T-helper 1 cell treated with Interleukin-12 subunit alpha and Interleukin-12 subunit beta and Interleukin-4 antibody, amounts not matched to agents 30 μg/mL and 1 μg/mL, for 36 hours (primary cell): ENCODE data around the gene MAP1LC3B.

Experiments
- H3K27ac Mint-ChIP-seq: one replicate; pipeline ENCODE4 v1.8.0; 2021; ENCODE audit warnings: mild to moderate bottlenecking, mixed read lengths
- H3K27me3 Mint-ChIP-seq: one replicate; pipeline ENCODE4 v1.8.0; 2021; ENCODE audit warnings: low read depth, mixed read lengths
- H3K36me3 Mint-ChIP-seq: one replicate; pipeline ENCODE4 v1.8.0; 2021; ENCODE audit warnings: low read depth, mixed read lengths
- H3K4me1 Mint-ChIP-seq: one replicate; pipeline ENCODE4 v1.8.0; 2021; ENCODE audit warnings: low read depth, mixed read lengths
- H3K4me3 Mint-ChIP-seq: one replicate; pipeline ENCODE4 v1.8.0; 2021; ENCODE audit warnings: mild to moderate bottlenecking, moderate library complexity, mixed read lengths
- H3K9me3 Mint-ChIP-seq: one replicate; pipeline ENCODE4 v1.8.0; 2021; ENCODE audit warnings: mixed read lengths

The MAP1LC3B gene

DNA sequence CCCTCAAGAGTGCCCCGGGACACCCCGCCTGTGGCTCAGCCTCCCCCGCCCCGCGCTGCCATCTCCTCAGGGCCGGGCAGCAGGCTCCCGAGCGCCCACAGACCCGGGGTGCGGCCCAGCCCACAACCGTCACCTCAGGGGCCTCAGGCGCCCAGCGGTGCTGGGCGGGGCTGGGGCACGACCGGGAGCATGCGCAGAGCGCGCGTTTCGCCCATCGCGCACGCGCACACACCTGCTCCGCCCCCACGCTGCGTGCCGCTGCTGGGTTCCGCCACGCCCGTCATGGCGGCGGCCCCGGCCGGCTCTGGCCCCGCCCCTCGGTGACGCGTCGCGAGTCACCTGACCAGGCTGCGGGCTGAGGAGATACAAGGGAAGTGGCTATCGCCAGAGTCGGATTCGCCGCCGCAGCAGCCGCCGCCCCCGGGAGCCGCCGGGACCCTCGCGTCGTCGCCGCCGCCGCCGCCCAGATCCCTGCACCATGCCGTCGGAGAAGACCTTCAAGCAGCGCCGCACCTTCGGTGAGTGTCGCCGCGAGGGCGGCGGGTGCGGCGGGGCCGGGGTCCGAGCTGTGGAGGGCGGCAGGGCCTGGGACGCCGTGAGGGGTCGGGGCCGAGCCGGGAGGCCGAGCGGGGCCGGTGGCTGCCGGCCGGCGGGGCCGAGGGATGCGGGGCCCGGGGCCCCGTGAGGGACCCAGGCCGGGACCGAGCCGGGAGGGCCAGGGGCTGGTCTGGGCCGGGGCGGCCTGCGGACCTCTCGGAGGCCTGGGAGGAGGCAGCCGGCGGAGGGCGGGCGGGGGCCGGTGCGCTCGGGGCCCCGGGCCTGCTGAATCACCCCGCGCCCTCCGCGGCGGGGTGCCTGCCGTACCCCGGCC is at the start of gene MAP1LC3B:
TSS of gene MAP1LC3B (plus strand) at position 387 of the 871 bp plus-strand sequence. CDS start at position 479, 92 bp downstream.
- Mint-ChIP-seq H3K36me3 (peaks cover 8% of the 10 kb centered on the region), H3K9me3 (no peaks in the 10 kb centered on the region), H3K27me3 (no peaks in the 10 kb centered on the region), H3K4me1 (peaks cover 49% of the 10 kb centered on the region), H3K4me3 (peak within 1 kb of the TSS; percentile 89), H3K27ac (peak within 1 kb of the TSS; percentile 94)

DNA sequence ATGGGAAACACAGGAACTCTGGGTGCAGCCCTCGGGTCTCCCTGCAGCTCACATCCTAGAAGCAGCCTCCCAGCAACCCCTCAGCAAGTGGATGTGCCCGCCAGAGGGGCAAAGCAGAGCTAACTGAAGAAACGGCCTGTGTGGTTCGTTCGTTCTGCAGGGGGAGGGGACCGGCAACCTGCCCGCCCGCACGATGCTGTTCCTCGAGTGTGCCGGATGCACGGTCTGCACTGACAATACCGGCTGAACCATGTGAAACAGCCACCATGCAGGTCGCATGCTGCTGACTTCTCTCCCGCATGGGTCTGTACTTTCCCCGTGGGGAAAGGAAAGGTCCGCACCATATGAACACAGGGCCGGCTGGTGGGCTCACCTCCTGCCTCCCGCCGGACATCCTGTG is 49.6 kb upstream of the MAP1LC3B start:
- Mint-ChIP-seq H3K4me3 (no peak overlapping the region), H3K4me1 (peaks cover 14% of the 10 kb centered on the region), H3K27me3 (no peaks in the 10 kb centered on the region), H3K36me3 (peaks cover 14% of the 10 kb centered on the region), H3K9me3 (no peaks in the 10 kb centered on the region), H3K27ac (no peak overlapping the region)

DNA sequence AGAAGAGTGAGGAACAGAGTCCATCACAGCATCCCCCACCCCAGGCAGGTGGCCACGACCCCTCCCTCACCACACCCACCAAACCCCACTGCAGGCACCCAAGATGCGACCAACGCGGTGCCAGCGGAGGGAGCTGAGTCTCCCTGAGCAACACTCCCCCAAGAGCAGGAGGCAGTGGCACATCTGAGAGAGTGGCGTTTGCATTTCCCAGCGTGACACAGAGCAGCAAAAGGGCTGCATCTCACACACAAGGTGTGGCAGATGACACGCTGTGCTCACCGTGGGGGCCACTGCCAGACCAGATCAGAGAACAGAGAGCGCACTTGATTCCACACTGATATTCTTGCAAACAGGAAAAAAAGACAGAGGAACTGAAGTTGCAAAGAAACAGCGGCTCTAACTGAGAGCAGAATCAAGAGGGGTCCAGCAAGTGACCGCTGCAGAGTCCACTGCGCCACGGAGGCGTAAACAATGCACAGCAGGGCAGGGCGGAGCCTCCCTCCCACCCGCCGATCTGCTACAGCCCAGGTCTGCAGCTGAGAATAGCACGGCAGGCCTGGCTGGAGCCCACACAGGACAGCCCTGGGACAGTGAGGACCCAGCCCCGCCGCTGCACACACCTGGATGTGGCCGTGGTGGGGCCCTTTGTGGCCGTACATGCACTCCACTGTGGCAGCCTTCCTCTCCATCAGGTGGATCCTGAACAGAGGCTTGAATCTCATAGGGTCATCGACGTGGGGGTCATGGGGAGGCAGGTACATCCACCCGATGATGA is 49.0 kb upstream of the MAP1LC3B start:
- H3K9me3 Mint-ChIP-seq = no peaks in the 10 kb centered on the region
- H3K4me1 Mint-ChIP-seq = peaks cover 14% of the 10 kb centered on the region
- H3K27ac Mint-ChIP-seq = peak overlapping the region; percentile 36
- H3K27me3 Mint-ChIP-seq = no peaks in the 10 kb centered on the region
- H3K4me3 Mint-ChIP-seq = no peak overlapping the region
- H3K36me3 Mint-ChIP-seq = peaks cover 15% of the 10 kb centered on the region

DNA sequence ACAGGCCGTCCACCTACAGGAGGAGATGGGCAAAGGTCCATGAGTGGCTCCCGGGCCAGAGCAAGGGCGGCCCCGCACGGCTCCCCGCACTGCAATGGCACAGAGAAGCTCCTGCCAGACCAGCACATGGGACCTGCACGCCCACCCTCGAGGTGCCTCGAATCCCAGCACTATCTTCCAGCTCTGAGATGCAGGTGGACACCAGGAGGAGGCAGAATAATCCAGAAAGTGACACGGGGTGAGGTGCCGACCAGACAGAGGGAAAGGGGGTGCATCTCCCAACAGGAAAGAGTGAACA is 48.4 kb upstream of the MAP1LC3B start:
- peak overlapping the region; percentile 30 for H3K4me3 Mint-ChIP-seq
- H3K36me3 Mint-ChIP-seq = peaks cover 16% of the 10 kb centered on the region
- peaks cover 13% of the 10 kb centered on the region for H3K4me1 Mint-ChIP-seq
- no peaks in the 10 kb centered on the region for H3K9me3 Mint-ChIP-seq
- H3K27ac Mint-ChIP-seq = peak overlapping the region; percentile 50
- H3K27me3 Mint-ChIP-seq = no peaks in the 10 kb centered on the region

DNA sequence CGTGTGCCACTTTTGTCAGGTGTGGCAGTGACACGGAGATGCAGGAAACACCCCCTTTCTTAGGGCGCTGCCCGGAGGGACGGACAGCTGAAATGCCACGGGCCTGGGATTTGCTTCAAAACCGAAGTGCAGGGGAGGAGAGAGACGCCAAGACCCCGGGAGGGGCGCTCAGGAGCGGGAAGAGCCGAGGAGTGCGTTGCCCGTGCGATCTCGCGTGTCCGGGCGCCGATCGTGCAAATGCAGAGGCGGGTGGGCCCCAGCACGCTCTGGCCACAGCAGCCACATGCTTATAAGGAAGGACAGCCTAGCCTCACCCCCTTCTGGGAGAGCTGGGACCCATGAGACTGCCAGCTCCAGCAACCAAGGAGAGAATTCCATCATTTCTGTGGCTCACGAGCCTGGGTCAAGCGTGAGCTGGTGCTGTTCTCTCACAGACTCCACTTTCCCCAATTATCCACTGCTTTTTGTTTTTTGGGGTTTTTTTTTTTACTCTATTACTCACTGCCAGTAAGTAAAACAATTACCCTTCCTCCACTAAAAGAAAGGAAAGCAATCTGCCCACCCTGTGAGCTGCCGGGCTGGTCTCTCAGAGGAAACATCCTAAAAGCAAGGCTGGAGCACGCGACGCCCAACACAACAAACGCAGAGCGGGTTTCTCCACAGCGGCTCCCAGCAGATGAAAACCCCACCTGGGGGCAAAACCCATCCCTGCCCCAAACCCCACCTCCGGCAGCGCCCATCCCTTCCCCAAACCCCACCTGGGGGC is 47.8 kb upstream of the MAP1LC3B start:
- no peaks in the 10 kb centered on the region for H3K27me3 Mint-ChIP-seq
- H3K4me1 Mint-ChIP-seq = peaks cover 9% of the 10 kb centered on the region
- no peaks in the 10 kb centered on the region for H3K9me3 Mint-ChIP-seq
- peak overlapping the region; percentile 50 for H3K27ac Mint-ChIP-seq
- peaks cover 16% of the 10 kb centered on the region for H3K36me3 Mint-ChIP-seq
- peak overlapping the region; percentile 30 for H3K4me3 Mint-ChIP-seq

DNA sequence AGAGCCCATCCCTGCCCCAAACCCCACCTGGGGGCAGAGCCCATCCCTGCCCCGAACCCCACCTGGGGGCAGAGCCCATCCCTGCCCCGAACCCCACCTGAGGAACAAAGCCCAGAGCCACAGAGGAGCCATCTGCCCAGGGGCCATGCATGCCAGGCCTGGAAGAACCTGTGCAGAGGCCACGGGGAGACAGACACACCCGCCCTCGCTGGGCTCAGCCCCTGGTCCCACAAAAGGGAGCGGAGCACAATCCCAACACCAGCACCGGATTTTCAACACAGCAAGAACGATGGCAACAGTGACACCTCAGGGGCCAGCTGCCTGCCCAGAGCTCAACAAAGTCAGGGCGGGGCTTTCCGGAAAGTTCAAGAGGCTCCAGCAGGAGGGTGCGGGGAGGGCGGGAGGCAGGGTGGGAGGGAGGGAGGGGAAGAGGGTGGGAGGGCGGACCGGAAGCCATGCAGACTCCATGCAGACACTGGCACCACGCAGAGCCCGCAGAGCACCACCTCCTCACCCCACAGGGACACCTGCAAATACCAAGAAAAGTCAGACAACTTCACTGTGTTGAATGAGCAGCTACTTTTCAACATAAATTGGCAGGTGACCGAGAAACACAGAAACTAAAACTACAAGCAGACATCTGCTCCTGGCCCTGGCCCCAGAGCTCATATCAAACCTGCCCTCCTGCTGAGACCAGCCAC is 47.1 kb upstream of the MAP1LC3B start:
- H3K27me3 Mint-ChIP-seq = no peaks in the 10 kb centered on the region
- peaks cover 9% of the 10 kb centered on the region for H3K4me1 Mint-ChIP-seq
- peaks cover 16% of the 10 kb centered on the region for H3K36me3 Mint-ChIP-seq
- H3K9me3 Mint-ChIP-seq = no peaks in the 10 kb centered on the region
- peak overlapping the region; percentile 91 for H3K27ac Mint-ChIP-seq
- H3K4me3 Mint-ChIP-seq = peak overlapping the region; percentile 67

DNA sequence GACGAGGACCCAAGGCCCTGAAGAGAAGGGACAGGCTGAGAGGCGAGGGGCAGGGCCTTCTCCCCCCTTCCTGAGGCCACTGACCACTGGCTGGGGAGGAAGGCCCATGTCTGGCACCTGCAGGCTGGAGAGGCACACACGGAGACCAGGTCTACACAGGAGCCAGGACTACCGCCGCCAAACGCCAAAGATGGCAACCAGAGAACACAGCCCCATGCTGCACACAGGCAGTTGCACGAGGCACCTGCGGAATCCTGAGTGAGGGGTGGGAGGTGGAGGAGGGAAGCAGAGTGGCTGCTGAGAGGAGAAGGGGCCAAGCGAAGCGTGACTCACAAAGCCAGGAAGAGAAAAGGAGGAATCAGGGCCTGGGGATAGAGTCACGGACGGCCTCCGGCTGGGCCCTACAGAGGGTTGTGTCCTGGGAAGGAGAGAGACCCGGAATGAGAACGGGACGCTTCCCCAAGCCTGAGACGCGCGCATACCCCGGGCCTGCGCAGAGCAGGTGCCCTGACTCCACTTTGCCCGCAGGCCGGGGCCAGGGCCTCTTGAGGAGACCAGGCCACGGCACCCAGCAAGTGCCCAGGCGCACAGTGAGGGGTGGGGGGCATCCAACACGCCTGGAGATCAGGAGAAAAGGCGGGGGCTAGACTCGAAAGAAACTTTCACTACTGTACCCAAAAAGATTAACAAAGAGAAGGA is 46.3 kb upstream of the MAP1LC3B start:
- Mint-ChIP-seq H3K27me3 (no peaks in the 10 kb centered on the region), H3K9me3 (no peaks in the 10 kb centered on the region), H3K27ac (peak overlapping the region; percentile 91), H3K4me1 (peaks cover 9% of the 10 kb centered on the region), H3K36me3 (peaks cover 16% of the 10 kb centered on the region), H3K4me3 (peak overlapping the region; percentile 66)

DNA sequence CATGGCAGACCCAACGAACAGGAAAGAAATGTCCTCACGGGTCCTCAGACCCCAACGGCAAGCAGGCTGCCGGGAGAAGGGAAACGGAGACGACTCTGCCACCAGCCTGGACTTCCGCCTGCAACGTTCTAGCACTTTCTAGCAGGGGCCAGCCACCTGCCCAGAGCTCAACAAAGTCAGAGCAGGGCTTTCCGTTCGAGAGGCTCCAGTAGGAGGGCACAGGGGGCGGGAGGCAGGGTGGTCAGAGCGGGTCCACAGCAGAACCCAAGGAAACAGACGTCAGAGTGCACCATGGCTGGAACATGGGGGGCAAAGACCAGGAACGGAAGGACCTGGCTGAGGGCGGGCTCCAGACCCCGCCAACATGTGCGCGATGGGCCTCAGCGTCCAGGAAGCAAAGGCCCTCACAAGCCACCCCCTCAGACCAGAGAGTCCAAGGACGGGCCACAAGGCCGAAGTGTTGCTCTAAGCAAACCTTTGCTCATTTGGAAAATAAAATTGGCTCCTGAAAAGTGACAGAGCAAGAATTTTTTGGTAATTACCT is 45.5 kb upstream of the MAP1LC3B start:
- Mint-ChIP-seq H3K36me3 (peaks cover 16% of the 10 kb centered on the region), H3K9me3 (no peaks in the 10 kb centered on the region), H3K4me3 (no peak overlapping the region), H3K27me3 (no peaks in the 10 kb centered on the region), H3K4me1 (peaks cover 9% of the 10 kb centered on the region), H3K27ac (no peak overlapping the region)

DNA sequence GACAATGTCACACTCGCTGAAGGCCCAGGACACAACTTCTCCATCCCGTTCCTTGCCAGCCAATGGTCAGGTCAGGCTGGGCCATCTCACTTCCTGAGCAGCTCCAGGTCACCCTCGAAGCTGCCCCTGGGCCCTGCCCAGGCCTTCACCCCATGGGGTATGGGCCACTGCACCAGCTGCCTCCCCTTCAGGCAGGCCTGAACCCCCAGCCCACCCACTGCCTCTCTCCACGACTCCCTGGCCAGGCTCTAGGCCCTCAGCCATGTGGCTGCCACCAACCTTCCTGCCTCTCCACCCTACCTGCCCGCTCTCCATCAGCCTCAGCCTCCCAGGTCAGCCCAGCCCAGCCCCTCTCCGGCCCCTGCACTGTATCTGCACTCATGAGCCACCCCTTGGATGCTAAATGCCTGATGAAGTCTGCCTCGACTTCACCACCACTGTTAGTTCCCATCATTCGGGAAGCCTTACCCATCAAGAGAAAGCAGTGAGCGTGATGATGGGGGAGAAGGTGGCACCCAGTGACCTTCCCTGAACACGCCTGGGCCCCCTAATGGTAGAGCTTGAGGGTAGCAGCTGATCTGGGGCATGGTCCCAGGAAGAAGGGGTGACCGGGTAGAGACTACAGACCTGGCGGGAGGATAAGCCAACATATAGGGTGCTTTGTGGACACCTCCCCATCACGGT is 44.1 kb upstream of the MAP1LC3B start:
- Mint-ChIP-seq H3K27ac (peak overlapping the region; percentile 62), H3K36me3 (peaks cover 11% of the 10 kb centered on the region), H3K27me3 (no peaks in the 10 kb centered on the region), H3K4me3 (no peak overlapping the region), H3K9me3 (no peaks in the 10 kb centered on the region), H3K4me1 (peaks cover 8% of the 10 kb centered on the region)

DNA sequence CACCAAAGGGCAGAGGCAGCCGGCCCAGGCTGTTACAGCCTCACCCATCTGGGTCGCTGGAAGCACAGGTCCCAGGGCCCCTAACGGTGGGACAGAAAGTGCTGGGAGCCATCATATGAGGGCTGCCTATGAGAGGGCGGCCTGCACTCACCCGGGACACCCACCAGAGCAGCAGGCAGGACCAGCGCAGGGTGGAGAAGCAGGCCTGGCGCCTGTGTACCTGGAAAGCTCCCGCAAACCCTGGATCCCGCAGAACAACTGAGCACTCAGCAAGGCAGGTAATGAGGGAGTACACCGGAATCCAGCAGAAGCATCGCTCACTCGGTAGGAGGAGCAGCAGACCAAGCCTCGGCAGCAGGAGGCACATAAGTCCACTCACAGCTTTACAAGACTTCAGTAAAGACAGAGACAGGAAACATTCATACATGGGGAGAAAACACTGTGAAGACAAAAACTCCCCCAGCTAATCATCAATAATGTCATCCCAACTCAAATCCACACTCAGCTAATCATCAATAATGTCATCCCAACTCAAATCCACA is 43.4 kb upstream of the MAP1LC3B start:
- Mint-ChIP-seq H3K36me3 (peaks cover 10% of the 10 kb centered on the region), H3K27me3 (no peaks in the 10 kb centered on the region), H3K9me3 (no peaks in the 10 kb centered on the region), H3K4me3 (no peak overlapping the region), H3K4me1 (peaks cover 7% of the 10 kb centered on the region), H3K27ac (no peak overlapping the region)

DNA sequence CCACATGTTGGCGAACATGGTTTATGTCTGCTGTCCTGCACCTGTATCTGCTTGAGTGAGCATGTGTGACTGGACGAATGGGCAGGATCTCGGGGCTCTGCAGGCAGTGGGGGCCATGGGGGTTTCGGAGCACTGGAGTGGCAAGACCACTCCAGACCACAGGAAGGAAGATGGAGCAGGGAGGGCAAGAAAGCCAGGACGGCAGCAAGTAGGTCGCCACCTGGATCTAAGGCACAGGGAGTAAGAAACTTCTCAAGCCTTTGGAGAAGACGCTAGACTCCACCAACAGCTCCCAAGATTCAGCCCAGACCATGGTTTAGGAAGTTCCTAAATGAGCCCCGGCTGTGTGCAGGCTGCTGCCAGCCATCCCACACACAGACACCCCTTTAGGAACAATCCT is 42.1 kb upstream of the MAP1LC3B start:
- peaks cover 10% of the 10 kb centered on the region for H3K36me3 Mint-ChIP-seq
- no peak overlapping the region for H3K27ac Mint-ChIP-seq
- peaks cover 4% of the 10 kb centered on the region for H3K4me1 Mint-ChIP-seq
- no peaks in the 10 kb centered on the region for H3K27me3 Mint-ChIP-seq
- no peak overlapping the region for H3K4me3 Mint-ChIP-seq
- no peaks in the 10 kb centered on the region for H3K9me3 Mint-ChIP-seq

DNA sequence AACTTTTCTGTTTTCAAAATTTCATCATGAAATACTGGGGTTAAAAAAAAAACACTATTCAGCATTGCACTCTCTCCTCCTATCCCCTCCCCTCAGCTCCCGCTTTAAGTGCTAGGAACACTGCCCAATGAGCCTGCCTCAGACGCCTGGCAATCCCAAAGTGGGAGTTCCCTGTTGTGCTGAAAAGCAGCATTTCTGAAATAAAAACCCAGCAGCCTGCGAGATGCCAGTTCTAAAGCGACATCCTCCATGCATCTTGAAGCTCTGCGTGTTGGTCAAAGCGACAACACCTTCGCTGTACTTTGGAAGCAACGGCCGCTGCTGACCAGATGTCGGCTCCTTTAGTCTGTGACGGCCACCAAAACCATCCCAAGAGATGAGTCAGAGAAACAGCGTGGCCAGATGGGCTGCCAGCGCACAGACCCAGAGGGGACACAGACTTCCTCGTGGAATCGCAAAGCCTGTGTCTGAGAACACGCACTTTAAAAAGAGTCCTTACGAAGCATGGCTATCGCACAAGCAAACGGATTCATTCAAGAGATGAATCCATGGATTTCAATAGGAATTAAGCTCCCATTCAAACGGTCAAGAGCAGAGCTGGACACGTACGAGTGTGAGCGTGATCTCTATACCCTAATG is 41.3 kb upstream of the MAP1LC3B start:
- peaks cover 4% of the 10 kb centered on the region for H3K36me3 Mint-ChIP-seq
- no peaks in the 10 kb centered on the region for H3K27me3 Mint-ChIP-seq
- no peak overlapping the region for H3K4me3 Mint-ChIP-seq
- no peak overlapping the region for H3K27ac Mint-ChIP-seq
- no peaks in the 10 kb centered on the region for H3K9me3 Mint-ChIP-seq
- no peaks in the 10 kb centered on the region for H3K4me1 Mint-ChIP-seq
